Endothelial cell of umbilical vein (primary cell): Measurements from ENCODE around the gene CDK2.

ENCODE experiments used
- EZH2 ChIP-seq: IDR thresholded peaks from 2 replicates; pipeline ENCODE4 v1.6.1; 2012; ENCODE audit warnings: borderline replicate concordance, low read depth, mild to moderate bottlenecking, moderate library complexity, low read length, inconsistent platforms; ENCODE audit not compliant: severe bottlenecking
- FOS ChIP-seq: IDR thresholded peaks from 2 replicates; pipeline ENCODE4 v1.6.1; 2011; ENCODE audit warnings: mild to moderate bottlenecking, low read length, moderate library complexity, borderline replicate concordance; ENCODE audit not compliant: insufficient read depth
- GATA2 ChIP-seq: IDR thresholded peaks from 2 replicates; pipeline ENCODE4 v1.7.0; 2011; ENCODE audit warnings: low read depth, mild to moderate bottlenecking, moderate library complexity, mixed read lengths, low read length; ENCODE audit not compliant: insufficient read length, insufficient read depth
- MYC ChIP-seq: IDR thresholded peaks from one replicate; pipeline ENCODE4 v1.6.1; 2011; ENCODE audit warnings: mild to moderate bottlenecking, low read depth, low read length
- POLR2A ChIP-seq: IDR thresholded peaks from 2 replicates; pipeline ENCODE4 v1.6.1; 2012; ENCODE audit warnings: low read depth, mild to moderate bottlenecking, control low read depth, low read length
- POLR2AphosphoS5 ChIP-seq: IDR thresholded peaks from 2 replicates; pipeline ENCODE4 v1.6.1; 2012; ENCODE audit warnings: low read depth, mild to moderate bottlenecking, control low read depth, low read length, moderate library complexity; ENCODE audit not compliant: insufficient read depth
- TF ChIP-seq, protein P1 (sequence below), 2 donors: IDR thresholded peaks; 1 replicate in 1 of 2; 2 replicates in 1 of 2; pipeline ENCODE4 v1.5.1; 2011; ENCODE audit warnings: low read length in 2 of 2, mild to moderate bottlenecking in 2 of 2, moderate library complexity in 2 of 2, control low read depth in 1 of 2, inconsistent platforms in 1 of 2, low read depth in 1 of 2; ENCODE audit not compliant: insufficient read depth in 1 of 2; ENCODE audit errors: extremely low read depth in 1 of 2
- TF ChIP-seq, protein P2 (sequence below): IDR thresholded peaks from 2 replicates; pipeline ENCODE4 v1.6.1; 2011; ENCODE audit not compliant: insufficient read depth, insufficient read length

DNA sequence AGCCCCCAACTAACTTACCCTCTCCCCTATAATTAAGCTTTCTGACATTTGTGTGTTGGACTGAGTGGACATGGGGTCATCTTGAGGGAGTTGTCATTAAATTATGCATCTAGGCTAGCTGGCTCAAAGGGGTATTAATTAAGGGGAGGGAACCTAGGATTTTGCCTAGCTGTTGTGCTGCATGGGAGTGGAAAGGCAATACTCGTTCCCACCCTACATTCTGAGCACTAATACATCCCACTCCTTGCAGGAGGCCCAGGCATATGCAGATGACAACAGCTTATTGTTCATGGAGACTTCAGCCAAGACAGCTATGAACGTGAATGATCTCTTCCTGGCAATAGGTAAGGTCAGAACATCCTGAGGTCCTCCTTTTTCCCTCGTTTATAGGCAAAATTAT is 24.5 kb downstream of the CDK2 start:
- no peak for TF ChIP-seq MYC
- TF ChIP-seq, protein P1, sequence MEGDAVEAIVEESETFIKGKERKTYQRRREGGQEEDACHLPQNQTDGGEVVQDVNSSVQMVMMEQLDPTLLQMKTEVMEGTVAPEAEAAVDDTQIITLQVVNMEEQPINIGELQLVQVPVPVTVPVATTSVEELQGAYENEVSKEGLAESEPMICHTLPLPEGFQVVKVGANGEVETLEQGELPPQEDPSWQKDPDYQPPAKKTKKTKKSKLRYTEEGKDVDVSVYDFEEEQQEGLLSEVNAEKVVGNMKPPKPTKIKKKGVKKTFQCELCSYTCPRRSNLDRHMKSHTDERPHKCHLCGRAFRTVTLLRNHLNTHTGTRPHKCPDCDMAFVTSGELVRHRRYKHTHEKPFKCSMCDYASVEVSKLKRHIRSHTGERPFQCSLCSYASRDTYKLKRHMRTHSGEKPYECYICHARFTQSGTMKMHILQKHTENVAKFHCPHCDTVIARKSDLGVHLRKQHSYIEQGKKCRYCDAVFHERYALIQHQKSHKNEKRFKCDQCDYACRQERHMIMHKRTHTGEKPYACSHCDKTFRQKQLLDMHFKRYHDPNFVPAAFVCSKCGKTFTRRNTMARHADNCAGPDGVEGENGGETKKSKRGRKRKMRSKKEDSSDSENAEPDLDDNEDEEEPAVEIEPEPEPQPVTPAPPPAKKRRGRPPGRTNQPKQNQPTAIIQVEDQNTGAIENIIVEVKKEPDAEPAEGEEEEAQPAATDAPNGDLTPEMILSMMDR (IDR thresholded peaks at IDR 0.05; ENCODE audit: extremely low read depth in 1 of 2, insufficient read depth in 1 of 2, low read depth in 1 of 2, low read length in 2 of 2) = no peak
- no peak for TF ChIP-seq POLR2AphosphoS5
- no peak for TF ChIP-seq POLR2A
- TF ChIP-seq EZH2 = no peak
- TF ChIP-seq FOS = no peak
- TF ChIP-seq, protein P2, sequence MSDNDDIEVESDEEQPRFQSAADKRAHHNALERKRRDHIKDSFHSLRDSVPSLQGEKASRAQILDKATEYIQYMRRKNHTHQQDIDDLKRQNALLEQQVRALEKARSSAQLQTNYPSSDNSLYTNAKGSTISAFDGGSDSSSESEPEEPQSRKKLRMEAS = no peak
- no peak for TF ChIP-seq GATA2
